HEK293 (cell line): ENCODE results near the gene TBC1D24.

Source experiments
- KLF1 ChIP-seq: fragments of 450-650 bp; formaldehyde crosslinking; IDR thresholded peaks from 2 replicates; pipeline ENCODE4 v1.5.1; 2016; ENCODE audit warnings: missing biosample characterization, missing genetic modification characterization
- KLF9 ChIP-seq: fragments of 450-650 bp; formaldehyde crosslinking; IDR thresholded peaks from 2 replicates; pipeline ENCODE4 v1.5.1; 2016; ENCODE audit warnings: missing biosample characterization, missing genetic modification characterization, low read depth
- OVOL3 ChIP-seq: fragments of 450-650 bp; formaldehyde crosslinking; IDR thresholded peaks from 2 replicates; pipeline ENCODE4 v1.5.1; 2016; ENCODE audit warnings: missing biosample characterization, missing genetic modification characterization
- PRDM2 ChIP-seq: fragments of 450-650 bp; formaldehyde crosslinking; IDR thresholded peaks from 2 replicates; pipeline ENCODE4 v1.5.1; 2016; ENCODE audit warnings: missing biosample characterization, missing genetic modification characterization, borderline replicate concordance
- SP7 ChIP-seq: fragments of 450-650 bp; formaldehyde crosslinking; IDR thresholded peaks from 2 replicates; pipeline ENCODE4 v1.5.1; 2016; ENCODE audit warnings: missing biosample characterization, missing genetic modification characterization
- ZBTB17 ChIP-seq: fragments of 450-650 bp; formaldehyde crosslinking; IDR thresholded peaks from 2 replicates; pipeline ENCODE4 v1.5.1; 2016; ENCODE audit warnings: missing biosample characterization, missing genetic modification characterization
- ZBTB48 ChIP-seq: fragments of 450-650 bp; formaldehyde crosslinking; IDR thresholded peaks from 2 replicates; pipeline ENCODE4 v1.5.1; 2016; ENCODE audit warnings: missing biosample characterization, missing genetic modification characterization
- ZBTB6 ChIP-seq: fragments of 450-650 bp; formaldehyde crosslinking; IDR thresholded peaks from 2 replicates; pipeline ENCODE4 v1.5.1; 2017; ENCODE audit warnings: missing biosample characterization, missing genetic modification characterization
- ZNF121 ChIP-seq: fragments of 450-650 bp; formaldehyde crosslinking; IDR thresholded peaks from 2 replicates; pipeline ENCODE4 v1.5.1; 2016; ENCODE audit warnings: missing biosample characterization, missing genetic modification characterization
- ZNF155 ChIP-seq: fragments of 450-650 bp; formaldehyde crosslinking; IDR thresholded peaks from 2 replicates; pipeline ENCODE4 v1.5.1; 2016; ENCODE audit warnings: missing biosample characterization, missing genetic modification characterization
- ZNF157 ChIP-seq: fragments of 450-650 bp; formaldehyde crosslinking; IDR thresholded peaks from 2 replicates; pipeline ENCODE4 v1.5.1; 2016; ENCODE audit warnings: missing biosample characterization, missing genetic modification characterization
- ZNF302 ChIP-seq: fragments of 450-650 bp; formaldehyde crosslinking; IDR thresholded peaks from 2 replicates; pipeline ENCODE4 v1.5.1; 2016; ENCODE audit warnings: missing biosample characterization, missing genetic modification characterization, low read depth
- ZNF350 ChIP-seq: fragments of 450-650 bp; formaldehyde crosslinking; IDR thresholded peaks from 2 replicates; pipeline ENCODE4 v1.5.0; 2017; ENCODE audit warnings: missing biosample characterization, mild to moderate bottlenecking, missing genetic modification characterization
- ZNF366 ChIP-seq: fragments of 450-650 bp; formaldehyde crosslinking; conservative IDR thresholded peaks from 2 replicates; pipeline ENCODE4 v1.5.1; 2016; ENCODE audit warnings: missing biosample characterization, missing genetic modification characterization
- ZNF530 ChIP-seq: fragments of 450-650 bp; formaldehyde crosslinking; IDR thresholded peaks from 2 replicates; pipeline ENCODE4 v1.5.1; 2016; ENCODE audit warnings: low read depth, missing biosample characterization, missing genetic modification characterization
- ZNF596 ChIP-seq: fragments of 450-650 bp; IDR thresholded peaks from 2 replicates; pipeline ENCODE4 v1.5.0; 2018; ENCODE audit warnings: missing biosample characterization, mild to moderate bottlenecking, missing genetic modification characterization, moderate library complexity
- ZNF600 ChIP-seq: fragments of 450-650 bp; formaldehyde crosslinking; IDR thresholded peaks from 2 replicates; pipeline ENCODE4 v1.5.1; 2016; ENCODE audit warnings: missing biosample characterization, missing genetic modification characterization
- ZNF704 ChIP-seq: fragments of 450-650 bp; formaldehyde crosslinking; IDR thresholded peaks from 2 replicates; pipeline ENCODE4 v1.5.1; 2016; ENCODE audit warnings: missing biosample characterization, missing genetic modification characterization
- ZNF747 ChIP-seq: fragments of 450-650 bp; formaldehyde crosslinking; IDR thresholded peaks from 2 replicates; pipeline ENCODE4 v1.5.1; 2016; ENCODE audit warnings: missing biosample characterization, missing genetic modification characterization
- ZNF792 ChIP-seq: fragments of 450-650 bp; formaldehyde crosslinking; IDR thresholded peaks from 2 replicates; pipeline ENCODE4 v1.5.1; 2016; ENCODE audit warnings: missing biosample characterization, missing genetic modification characterization
- TF ChIP-seq, protein P1 (sequence below): fragments of 450-650 bp; formaldehyde crosslinking; conservative IDR thresholded peaks from 2 replicates; pipeline ENCODE4 v1.5.1; 2016; ENCODE audit warnings: low read depth, missing biosample characterization, missing genetic modification characterization
- TF ChIP-seq, protein P2 (sequence below): fragments of 450-650 bp; IDR thresholded peaks from 2 replicates; pipeline ENCODE4 v1.5.1; 2018; ENCODE audit warnings: missing biosample characterization, mild to moderate bottlenecking, missing genetic modification characterization
- TF ChIP-seq, protein P3 (sequence below): fragments of 450-650 bp; formaldehyde crosslinking; IDR thresholded peaks from 2 replicates; pipeline ENCODE4 v1.5.1; 2016; ENCODE audit warnings: missing biosample characterization, missing genetic modification characterization
- TF ChIP-seq, protein P4 (sequence below): fragments of 450-650 bp; formaldehyde crosslinking; IDR thresholded peaks from 2 replicates; pipeline ENCODE4 v1.5.1; 2016; ENCODE audit warnings: missing biosample characterization, missing genetic modification characterization, borderline replicate concordance

Gene TBC1D24

GRCh38 chr16:2468233-2468724 is 6.6 kb upstream of the TBC1D24 start (continued):
- TF ChIP-seq, protein P1, sequence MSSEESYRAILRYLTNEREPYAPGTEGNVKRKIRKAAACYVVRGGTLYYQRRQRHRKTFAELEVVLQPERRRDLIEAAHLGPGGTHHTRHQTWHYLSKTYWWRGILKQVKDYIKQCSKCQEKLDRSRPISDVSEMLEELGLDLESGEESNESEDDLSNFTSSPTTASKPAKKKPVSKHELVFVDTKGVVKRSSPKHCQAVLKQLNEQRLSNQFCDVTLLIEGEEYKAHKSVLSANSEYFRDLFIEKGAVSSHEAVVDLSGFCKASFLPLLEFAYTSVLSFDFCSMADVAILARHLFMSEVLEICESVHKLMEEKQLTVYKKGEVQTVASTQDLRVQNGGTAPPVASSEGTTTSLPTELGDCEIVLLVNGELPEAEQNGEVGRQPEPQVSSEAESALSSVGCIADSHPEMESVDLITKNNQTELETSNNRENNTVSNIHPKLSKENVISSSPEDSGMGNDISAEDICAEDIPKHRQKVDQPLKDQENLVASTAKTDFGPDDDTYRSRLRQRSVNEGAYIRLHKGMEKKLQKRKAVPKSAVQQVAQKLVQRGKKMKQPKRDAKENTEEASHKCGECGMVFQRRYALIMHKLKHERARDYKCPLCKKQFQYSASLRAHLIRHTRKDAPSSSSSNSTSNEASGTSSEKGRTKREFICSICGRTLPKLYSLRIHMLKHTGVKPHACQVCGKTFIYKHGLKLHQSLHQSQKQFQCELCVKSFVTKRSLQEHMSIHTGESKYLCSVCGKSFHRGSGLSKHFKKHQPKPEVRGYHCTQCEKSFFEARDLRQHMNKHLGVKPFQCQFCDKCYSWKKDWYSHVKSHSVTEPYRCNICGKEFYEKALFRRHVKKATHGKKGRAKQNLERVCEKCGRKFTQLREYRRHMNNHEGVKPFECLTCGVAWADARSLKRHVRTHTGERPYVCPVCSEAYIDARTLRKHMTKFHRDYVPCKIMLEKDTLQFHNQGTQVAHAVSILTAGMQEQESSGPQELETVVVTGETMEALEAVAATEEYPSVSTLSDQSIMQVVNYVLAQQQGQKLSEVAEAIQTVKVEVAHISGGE, result peak; percentile 17; the same call in 1 of the 2 replicates
- 0 out of 2 replicates have a peak, but pooled peaks have one; percentile 9 for TF ChIP-seq ZNF121 (tag by site-specific recombination)
- TF ChIP-seq, protein P2, sequence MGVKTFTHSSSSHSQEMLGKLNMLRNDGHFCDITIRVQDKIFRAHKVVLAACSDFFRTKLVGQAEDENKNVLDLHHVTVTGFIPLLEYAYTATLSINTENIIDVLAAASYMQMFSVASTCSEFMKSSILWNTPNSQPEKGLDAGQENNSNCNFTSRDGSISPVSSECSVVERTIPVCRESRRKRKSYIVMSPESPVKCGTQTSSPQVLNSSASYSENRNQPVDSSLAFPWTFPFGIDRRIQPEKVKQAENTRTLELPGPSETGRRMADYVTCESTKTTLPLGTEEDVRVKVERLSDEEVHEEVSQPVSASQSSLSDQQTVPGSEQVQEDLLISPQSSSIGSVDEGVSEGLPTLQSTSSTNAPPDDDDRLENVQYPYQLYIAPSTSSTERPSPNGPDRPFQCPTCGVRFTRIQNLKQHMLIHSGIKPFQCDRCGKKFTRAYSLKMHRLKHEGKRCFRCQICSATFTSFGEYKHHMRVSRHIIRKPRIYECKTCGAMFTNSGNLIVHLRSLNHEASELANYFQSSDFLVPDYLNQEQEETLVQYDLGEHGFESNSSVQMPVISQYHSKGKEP, result peak; percentile 85
- TF ChIP-seq ZBTB48, result no peak
- TF ChIP-seq, protein P3, sequence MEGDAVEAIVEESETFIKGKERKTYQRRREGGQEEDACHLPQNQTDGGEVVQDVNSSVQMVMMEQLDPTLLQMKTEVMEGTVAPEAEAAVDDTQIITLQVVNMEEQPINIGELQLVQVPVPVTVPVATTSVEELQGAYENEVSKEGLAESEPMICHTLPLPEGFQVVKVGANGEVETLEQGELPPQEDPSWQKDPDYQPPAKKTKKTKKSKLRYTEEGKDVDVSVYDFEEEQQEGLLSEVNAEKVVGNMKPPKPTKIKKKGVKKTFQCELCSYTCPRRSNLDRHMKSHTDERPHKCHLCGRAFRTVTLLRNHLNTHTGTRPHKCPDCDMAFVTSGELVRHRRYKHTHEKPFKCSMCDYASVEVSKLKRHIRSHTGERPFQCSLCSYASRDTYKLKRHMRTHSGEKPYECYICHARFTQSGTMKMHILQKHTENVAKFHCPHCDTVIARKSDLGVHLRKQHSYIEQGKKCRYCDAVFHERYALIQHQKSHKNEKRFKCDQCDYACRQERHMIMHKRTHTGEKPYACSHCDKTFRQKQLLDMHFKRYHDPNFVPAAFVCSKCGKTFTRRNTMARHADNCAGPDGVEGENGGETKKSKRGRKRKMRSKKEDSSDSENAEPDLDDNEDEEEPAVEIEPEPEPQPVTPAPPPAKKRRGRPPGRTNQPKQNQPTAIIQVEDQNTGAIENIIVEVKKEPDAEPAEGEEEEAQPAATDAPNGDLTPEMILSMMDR (tag by site-specific recombination), result no peak
- TF ChIP-seq ZNF366, result peak; percentile 62
- TF ChIP-seq KLF1, result peak; percentile 69
- TF ChIP-seq ZNF596 (tag by site-specific recombination), result no peak
- TF ChIP-seq ZNF792 (tag by site-specific recombination), result no peak
- TF ChIP-seq ZNF600 (tag by site-specific recombination), result peak; percentile 53
- no peak for TF ChIP-seq ZNF350
- no peak for TF ChIP-seq OVOL3 (tag by site-specific recombination)
- TF ChIP-seq, protein P4, sequence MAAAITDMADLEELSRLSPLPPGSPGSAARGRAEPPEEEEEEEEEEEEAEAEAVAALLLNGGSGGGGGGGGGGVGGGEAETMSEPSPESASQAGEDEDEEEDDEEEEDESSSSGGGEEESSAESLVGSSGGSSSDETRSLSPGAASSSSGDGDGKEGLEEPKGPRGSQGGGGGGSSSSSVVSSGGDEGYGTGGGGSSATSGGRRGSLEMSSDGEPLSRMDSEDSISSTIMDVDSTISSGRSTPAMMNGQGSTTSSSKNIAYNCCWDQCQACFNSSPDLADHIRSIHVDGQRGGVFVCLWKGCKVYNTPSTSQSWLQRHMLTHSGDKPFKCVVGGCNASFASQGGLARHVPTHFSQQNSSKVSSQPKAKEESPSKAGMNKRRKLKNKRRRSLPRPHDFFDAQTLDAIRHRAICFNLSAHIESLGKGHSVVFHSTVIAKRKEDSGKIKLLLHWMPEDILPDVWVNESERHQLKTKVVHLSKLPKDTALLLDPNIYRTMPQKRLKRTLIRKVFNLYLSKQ (tag by site-specific recombination), result no peak
- TF ChIP-seq ZNF530, result no peak
- no peak for TF ChIP-seq ZBTB6 (tag by site-specific recombination)
- peak; percentile 97 for TF ChIP-seq ZBTB17
- no peak for TF ChIP-seq ZNF155 (tag by site-specific recombination)
- TF ChIP-seq ZNF157 (tag by site-specific recombination), result no peak
- TF ChIP-seq PRDM2, result no peak
- no peak for TF ChIP-seq ZNF302
- TF ChIP-seq KLF9, result peak; percentile 31
- TF ChIP-seq SP7, result peak; percentile 8; the same call in 1 of the 2 replicates
- no peak for TF ChIP-seq ZNF704
- no peak for TF ChIP-seq ZNF747 (tag by site-specific recombination)
